LoVo (cell line): ENCODE results near the gene DGKD.

ENCODE experiments used
- DNase-seq: peaks from one replicate; pipeline ENCODE4 v3.0.0-alpha.2; 2016; ENCODE audit warnings: low spot score

DGKD gene

GRCh38 chr2:233412405-233412804 is 58.1 kb downstream of the DGKD start:
- DNase-seq: no peak

GRCh38 chr2:233413046-233413445 is 58.8 kb downstream of the DGKD start:
- DNase-seq: peak; percentile 38

- DNase-seq: peak; percentile 82
Measured at GRCh38 chr2:233413559-233414272, 59.4 kb downstream of the DGKD start.

GRCh38 chr2:233414273-233414654 is 60.0 kb downstream of the DGKD start:
- DNase-seq: peak; percentile 58

GRCh38 chr2:233414777-233415570 is 60.7 kb downstream of the DGKD start:
- DNase-seq: peak; percentile 59

- no peak for DNase-seq
Measured at GRCh38 chr2:233416199-233416598, 61.9 kb downstream of the DGKD start.

- no peak for DNase-seq
Measured at GRCh38 chr2:233416706-233417105, 62.4 kb downstream of the DGKD start.

- no peak for DNase-seq
Measured at GRCh38 chr2:233417282-233417681, 63.0 kb downstream of the DGKD start.

- no peak for DNase-seq
Measured at GRCh38 chr2:233418052-233418760, 63.9 kb downstream of the DGKD start.

GRCh38 chr2:233418761-233419546 is 64.7 kb downstream of the DGKD start:
- peak; percentile 35 for DNase-seq

- no peak for DNase-seq
Measured at GRCh38 chr2:233419602-233420391, 65.5 kb downstream of the DGKD start.

GRCh38 chr2:233421091-233421816 is 67.0 kb downstream of the DGKD start:
- DNase-seq: no peak

- peak; percentile 91 for DNase-seq
Measured at GRCh38 chr2:233422050-233422639, 67.9 kb downstream of the DGKD start.

- peak; percentile 47 for DNase-seq
Measured at GRCh38 chr2:233422649-233423551, 68.6 kb downstream of the DGKD start.

GRCh38 chr2:233423552-233423860 is 69.2 kb downstream of the DGKD start:
- no peak for DNase-seq

GRCh38 chr2:233424154-233424951 is 70.1 kb downstream of the DGKD start:
- DNase-seq: peak; percentile 48

- peak; percentile 29 for DNase-seq
Measured at GRCh38 chr2:233426619-233427342, 72.5 kb downstream of the DGKD start.

GRCh38 chr2:233428008-233428407 is 73.7 kb downstream of the DGKD start:
- no peak for DNase-seq
